Measurements from ENCODE around the gene MEGF6.

Gene MEGF6

DNA sequence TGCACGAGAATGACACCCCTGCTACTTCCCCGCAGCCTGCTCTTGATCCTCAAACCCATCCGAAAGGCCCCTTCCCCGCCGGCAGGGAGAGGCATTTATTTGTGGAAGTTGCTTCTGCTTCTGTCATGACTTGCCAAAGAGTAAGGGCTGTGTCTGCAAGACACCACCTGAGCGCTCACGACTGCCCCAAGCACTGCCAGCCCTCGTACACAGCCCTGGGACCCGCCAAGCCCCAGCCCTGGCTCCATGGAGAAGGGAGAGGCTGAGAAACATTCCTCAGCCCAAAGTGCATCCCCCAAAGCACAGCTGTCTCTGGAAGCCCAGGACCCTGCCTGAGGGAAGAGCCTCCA is 7.2 kb upstream of the MEGF6 start:
- TF ChIP-seq, protein P1, sequence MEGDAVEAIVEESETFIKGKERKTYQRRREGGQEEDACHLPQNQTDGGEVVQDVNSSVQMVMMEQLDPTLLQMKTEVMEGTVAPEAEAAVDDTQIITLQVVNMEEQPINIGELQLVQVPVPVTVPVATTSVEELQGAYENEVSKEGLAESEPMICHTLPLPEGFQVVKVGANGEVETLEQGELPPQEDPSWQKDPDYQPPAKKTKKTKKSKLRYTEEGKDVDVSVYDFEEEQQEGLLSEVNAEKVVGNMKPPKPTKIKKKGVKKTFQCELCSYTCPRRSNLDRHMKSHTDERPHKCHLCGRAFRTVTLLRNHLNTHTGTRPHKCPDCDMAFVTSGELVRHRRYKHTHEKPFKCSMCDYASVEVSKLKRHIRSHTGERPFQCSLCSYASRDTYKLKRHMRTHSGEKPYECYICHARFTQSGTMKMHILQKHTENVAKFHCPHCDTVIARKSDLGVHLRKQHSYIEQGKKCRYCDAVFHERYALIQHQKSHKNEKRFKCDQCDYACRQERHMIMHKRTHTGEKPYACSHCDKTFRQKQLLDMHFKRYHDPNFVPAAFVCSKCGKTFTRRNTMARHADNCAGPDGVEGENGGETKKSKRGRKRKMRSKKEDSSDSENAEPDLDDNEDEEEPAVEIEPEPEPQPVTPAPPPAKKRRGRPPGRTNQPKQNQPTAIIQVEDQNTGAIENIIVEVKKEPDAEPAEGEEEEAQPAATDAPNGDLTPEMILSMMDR (conservative IDR thresholded peaks at IDR 0.05) = no peak
- no peak overlapping the region for H3K27ac ChIP-seq

DNA sequence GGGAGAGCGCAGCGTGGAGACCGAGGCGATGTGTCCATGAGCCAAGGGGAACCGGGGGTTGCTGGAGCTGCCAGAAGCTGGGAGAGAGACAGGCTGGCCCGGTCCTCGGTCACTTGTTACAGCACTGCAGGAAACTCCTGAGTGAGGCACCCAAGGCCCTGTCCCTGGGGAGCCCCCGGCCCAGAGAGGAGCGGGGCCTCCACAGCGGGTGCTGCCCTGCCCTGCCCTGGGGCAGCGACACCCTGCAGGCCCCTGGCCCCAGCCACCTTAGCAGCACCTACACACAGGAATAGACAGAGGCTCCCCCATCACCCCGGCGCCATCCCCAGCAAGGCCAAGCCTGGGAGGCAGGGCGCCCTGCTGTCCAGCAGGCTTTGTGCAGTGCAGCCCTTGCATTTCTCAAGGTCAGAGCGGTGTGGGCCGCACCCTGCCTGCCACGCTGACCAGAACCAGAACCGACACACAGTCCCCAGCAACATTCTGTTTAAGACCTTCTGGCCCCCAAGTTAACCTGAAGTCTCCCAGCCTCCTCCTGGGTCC is 6.6 kb upstream of the MEGF6 start:
- no peak overlapping the region for H3K27ac ChIP-seq
- TF ChIP-seq, protein P1 (conservative IDR thresholded peaks at IDR 0.05) = no peak

DNA sequence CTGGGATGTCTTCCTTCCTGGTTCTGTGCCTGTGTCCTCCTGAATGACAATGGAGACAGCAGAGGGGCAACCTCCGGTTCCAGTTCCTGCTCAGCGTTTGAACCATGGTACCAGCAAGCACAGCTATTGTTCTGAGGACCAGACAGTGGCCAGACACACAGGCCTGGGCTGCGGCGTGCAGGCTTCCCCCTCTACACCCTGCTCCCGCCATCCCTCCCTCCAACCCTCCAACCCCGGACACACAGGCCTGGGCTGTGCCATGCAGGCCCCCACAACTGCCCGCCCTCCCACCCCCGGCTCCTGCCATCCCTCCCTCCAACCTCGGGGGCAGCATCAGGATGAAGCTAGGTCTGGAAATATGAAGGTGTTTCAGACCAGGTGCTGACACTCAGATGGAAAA is 5.6 kb upstream of the MEGF6 start:
- no peak overlapping the region for H3K27ac ChIP-seq
- TF ChIP-seq, protein P1 (conservative IDR thresholded peaks at IDR 0.05) = no peak

DNA sequence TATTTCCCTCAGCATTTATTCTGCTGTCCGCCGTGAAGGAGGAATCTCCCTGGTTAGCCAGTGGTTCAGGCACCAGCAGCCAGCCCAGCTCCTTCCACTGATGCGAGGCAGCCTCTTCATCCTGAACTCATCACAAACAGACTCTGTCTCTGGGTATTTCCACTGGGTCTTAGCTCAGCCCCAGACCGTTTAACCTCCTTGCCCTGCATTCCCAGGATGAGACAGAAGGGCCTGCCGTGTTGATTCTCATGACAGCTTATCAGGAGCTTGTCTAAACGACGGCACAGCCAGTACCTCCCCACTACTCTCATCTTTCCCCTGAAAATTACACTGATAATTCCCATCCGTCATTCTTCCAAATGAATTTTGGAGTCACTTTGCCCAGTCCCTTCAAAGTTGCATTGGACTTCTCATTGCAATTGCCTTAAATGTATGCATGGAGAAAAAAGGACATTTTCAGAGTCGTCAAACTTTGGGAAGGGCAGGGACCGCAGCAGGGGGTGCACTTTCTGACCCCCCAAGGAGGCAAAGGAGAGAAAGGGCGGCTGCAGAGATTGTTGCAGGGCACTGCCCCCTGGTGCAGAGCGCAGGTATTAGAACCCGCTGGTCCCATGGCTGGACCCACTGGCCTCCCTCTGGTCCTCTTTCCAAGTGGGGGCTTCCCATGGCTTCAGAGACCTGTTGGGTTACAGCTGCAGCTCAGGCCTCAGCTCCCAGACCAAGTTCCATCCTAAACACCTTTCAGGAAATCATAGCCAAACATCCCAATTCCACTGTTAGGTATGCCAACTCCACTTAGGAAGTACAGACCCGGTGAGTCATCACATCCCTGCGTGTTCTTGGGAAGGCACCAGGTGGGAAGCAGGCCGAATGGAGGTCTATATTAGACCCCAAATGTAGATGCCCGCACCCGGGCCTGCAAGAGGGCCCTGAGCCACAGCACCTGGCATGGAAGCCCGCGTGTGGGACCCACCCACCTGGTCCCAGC is 3.7 kb upstream of the MEGF6 start:
- H3K27ac ChIP-seq = no peak overlapping the region
- TF ChIP-seq, protein P1 (conservative IDR thresholded peaks at IDR 0.05) = peak; percentile 87

DNA sequence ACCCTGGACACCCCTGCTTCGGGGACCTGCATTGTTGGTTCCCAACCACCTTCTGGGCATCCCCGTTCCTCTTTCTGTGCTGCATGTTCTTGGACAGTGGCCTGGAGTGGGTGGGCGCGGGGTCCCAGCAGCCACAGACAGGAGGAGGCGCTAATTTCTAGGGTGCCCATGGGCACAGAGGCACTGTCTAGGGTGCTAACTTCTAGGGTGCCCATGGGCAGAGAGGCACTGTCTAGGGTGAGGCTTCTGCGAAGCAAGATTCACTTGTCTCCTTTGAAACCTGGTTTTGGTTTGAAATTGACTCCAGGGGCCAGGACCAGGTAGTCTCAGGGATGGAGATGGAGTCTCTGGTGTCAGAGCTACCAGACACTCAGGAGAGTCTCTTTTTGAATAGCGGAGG is 815 bp upstream of the MEGF6 start:
- peak overlapping the region; percentile 31; the same call in 1 of the 2 replicates for H3K27ac ChIP-seq
- TF ChIP-seq, protein P1 (conservative IDR thresholded peaks at IDR 0.05) = no peak

DNA sequence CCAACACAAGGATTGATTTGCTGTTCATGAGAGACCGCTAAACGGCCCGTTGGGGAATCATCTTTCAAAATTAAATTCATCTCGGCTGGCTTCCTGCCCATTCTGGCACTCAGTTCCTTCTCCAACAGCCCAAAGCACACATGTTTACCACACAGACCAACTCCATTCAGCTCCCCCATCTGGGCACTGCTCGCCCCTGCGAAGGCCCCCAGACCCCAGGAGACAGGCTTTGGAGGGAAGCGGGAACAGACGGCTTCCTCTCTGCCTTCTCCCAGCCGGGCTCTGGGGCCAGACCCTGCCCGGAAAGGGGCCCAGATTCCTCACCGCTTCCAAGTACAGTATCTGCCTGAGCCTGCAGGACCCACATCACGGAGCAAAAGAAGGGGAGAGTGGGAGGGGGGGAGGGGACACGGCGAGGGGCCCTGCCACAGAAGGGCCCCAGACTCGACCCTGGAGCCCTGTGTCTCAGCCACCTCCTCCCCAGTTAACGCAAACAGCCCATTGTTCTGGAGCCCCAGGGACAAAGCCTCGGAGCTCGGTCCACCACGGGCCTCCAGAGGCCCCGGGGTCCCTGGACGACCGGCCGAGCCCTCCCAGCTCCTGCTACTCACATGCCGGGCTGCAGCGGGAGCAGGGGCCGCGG is 660 bp downstream of the MEGF6 start:
- TF ChIP-seq, protein P1 (conservative IDR thresholded peaks at IDR 0.05) = no peak
- H3K27ac ChIP-seq = peak overlapping the region; percentile 44; the same call in 1 of the 2 replicates
